Stimulated activated CD8-positive, alpha-beta memory T cell treated with anti-CD3 and anti-CD28 coated beads, Interleukin-4, amount 100 ng/mL, for 1 hour (primary cell): ENCODE measurements around the gene POLDIP3.

Experiments used
- DNase-seq, 2 donors: peaks; one replicate each; pipeline ENCODE4 v3.0.0-alpha.2; 2020; ENCODE audit warnings: low read depth in 2 of 2, low spot score in 1 of 2

The POLDIP3 gene

GRCh38 chr22:42642806-42643633 is 28.3 kb upstream of the POLDIP3 start:
- DNase-seq, result no peak

DNA sequence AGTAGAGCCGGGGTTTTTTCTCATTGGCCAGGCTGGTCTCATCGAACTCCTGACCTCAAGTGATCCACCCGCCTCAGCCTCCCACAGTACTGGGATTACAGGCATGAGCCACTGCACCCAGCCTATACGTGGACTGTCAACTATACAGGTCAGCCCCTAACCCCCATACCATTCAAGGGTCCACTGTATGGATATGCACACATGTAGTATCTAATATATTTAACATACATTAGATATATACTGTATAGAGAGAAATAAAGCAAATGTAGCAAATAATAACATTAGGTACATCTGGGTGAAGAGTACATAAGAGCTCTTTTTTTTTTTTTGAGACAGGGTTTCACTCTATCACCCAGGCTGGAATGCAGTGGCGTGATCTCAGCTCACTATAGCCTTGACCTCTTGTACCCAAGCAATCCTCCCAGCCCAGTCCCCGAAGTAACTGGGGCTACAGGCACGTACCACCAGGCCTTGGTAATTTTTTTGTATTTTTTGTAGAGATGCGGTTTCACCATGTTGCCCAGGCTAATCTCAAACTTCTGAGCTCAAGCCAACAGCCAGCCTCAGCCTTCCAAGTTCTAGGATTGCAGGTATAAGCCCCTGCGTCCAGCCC is 27.2 kb upstream of the POLDIP3 start:
- DNase-seq, result no peak

DNA sequence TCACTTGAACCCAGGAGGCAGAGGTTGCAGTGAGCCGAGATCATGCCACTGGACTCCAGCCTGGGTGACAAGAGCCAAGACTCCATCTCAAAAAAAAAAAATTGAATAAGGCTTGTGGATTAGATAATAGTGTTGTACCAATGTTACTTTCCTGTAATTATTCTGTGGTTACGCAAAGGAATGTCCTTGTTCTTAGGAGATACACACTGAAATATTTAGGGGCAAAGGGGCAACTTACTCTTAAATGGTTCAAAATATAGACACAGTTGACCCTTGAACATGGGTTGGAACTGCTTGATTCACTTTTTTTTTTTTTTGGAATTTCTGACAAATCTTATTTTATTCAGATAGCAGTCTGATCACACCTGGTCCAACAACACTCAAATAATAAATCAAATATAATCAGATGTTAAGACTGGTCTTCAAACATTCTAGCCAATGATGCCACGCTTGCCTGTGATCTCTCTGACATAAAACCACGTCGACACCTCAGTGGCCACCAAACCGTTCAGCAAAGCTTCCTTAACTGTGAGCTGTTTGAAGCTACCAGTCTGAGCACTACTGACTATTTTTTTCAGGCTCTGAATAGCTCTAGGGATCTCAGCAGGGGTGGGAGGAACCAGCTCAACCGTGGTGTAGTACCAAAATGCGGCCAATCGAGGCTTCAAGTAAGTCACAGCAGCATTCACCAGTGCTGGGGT is 25.0 kb upstream of the POLDIP3 start:
- DNase-seq, result no peak

- DNase-seq, result no peak
These were observed 22.9 kb upstream of the POLDIP3 start for GRCh38 chr22:42637555-42637954.

DNA sequence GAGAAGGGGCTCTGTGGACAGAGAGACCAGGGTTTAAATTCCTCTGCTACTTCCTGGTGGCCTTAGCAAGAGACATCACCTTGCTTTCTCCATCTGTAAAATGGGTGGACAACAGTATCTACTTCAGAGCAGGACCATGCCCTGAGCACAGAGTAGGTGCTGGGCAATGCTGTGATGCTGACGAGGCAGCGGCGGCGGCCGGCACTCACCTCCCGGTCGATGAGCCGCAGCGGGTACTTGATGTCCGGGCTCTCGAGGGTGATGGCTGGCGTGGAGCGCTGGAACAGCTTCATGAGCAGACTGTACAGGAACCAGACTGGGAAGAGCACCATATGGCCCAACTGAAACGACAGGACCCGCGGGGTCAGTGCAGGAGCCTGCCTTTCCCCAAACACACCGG is 21.8 kb upstream of the POLDIP3 start:
- no peak for DNase-seq

- DNase-seq, result no peak
These were observed 20.8 kb upstream of the POLDIP3 start for GRCh38 chr22:42635531-42635930.

GRCh38 chr22:42633013-42633412 is 18.3 kb upstream of the POLDIP3 start:
- no peak for DNase-seq

GRCh38 chr22:42632096-42632495 is 17.4 kb upstream of the POLDIP3 start:
- DNase-seq, result no peak

- no peak for DNase-seq
These were observed 16.4 kb upstream of the POLDIP3 start for GRCh38 chr22:42630901-42631602.

GRCh38 chr22:42630211-42630610 is 15.5 kb upstream of the POLDIP3 start:
- DNase-seq, result no peak

GRCh38 chr22:42627981-42628380 is 13.3 kb upstream of the POLDIP3 start:
- no peak for DNase-seq

GRCh38 chr22:42626951-42627625 is 12.4 kb upstream of the POLDIP3 start:
- DNase-seq, result no peak

DNA sequence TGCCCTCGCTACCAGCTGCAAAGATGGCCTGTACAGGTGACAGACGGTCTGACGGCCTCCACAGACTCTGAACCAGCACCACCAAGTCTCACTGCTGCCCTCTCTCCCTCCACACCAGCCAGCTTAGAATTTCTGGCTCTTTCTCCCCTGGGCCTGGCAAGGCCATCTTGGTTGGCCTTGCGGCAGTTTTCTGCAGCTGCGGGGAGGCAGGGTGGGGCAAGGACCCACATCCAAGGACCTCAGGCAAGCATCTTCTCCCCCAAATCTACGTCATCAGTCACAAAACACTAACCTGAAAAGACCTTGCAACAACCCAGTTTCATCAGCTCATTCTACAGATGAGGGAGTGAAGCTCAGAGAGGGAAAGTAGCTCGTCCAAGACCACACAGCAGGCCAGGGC is 11.7 kb upstream of the POLDIP3 start:
- DNase-seq, result no peak

DNA sequence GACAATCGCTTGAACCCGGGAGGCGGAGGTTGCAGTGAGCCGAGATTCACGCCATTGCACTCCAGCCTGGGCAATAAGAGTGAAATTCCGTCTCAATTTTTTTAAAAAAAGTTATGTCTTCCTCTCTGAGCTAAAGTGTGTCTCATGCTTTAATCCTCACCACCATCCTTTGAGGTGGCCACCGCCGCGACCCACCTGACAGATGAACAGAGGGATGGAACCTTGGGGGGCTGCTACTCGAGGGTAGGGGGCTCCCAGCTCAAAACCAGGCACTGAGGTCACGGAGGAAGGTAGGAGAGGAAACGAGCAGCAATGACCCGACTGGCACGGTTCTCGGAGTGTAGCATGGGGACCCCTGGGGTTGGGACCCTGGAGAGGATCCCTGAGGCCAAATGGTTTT is 10.7 kb upstream of the POLDIP3 start:
- DNase-seq, result no peak

- DNase-seq, result no peak
These were observed 9.9 kb upstream of the POLDIP3 start for GRCh38 chr22:42624551-42625106.

DNA sequence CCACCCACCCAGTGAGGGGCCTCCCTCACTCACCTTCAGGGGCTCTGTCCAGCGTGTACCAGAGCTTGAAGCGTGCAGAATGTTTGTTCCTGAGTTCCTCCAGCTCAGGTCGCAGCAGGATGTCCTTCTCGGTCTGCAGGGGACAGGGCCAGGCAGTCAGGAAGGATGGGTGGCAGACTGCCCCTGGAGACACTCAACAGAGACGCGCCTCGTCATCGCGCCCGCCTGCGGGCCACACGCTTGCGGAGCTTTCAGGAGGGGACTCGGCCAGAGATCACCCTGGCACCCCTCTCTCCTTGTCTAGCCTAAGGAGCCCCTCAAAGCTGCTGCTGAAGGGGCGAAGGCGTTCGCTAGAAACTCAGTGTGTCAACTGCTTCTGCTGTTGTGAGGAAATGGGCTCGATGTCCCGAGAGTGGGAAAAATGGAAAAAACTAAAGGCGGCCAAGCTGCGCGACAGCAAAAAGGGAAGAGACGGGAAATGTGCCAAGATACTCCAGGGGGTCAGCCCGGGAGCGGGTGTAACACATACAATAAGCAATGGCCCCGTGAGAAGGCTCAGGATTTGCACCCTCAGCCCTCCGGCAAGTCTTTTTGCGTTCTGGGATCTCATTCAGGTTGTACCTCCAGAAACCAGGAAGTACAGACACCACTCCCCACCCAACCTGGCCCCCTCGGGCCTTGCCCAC is 9.2 kb upstream of the POLDIP3 start:
- no peak for DNase-seq

GRCh38 chr22:42623301-42623751 is 8.6 kb upstream of the POLDIP3 start:
- DNase-seq, result no peak

DNA sequence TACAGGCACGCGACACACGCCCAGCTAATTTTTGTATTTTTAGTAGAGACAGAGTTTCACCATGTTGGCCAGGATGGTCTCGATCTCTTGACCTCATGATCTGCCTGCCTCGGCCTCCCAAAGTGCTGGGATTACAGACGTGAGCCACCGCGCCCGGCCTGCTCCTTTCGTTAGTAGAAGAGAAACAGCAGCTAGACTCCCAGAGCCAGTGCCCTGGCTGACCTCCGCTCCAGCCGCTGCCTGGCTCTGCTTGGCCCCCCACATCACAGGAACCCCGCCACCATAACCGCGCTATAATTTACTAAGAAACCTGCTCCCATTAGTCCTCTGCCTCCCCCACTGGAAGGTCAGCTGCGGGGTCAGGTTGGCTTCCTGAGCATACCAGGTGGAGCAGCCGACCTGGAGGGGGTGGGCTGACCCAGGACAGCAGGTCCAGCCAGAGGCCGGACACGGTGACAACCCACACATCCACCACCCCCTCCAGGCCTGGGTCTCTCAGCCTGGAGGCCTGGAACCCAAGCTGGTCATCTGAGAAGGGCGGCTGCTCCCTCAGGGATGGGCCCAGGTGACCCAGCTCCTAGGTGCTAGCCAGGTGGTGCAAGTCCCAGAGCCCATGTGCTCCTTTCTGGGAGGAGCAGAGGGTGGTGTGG is 7.5 kb upstream of the POLDIP3 start:
- no peak for DNase-seq

DNA sequence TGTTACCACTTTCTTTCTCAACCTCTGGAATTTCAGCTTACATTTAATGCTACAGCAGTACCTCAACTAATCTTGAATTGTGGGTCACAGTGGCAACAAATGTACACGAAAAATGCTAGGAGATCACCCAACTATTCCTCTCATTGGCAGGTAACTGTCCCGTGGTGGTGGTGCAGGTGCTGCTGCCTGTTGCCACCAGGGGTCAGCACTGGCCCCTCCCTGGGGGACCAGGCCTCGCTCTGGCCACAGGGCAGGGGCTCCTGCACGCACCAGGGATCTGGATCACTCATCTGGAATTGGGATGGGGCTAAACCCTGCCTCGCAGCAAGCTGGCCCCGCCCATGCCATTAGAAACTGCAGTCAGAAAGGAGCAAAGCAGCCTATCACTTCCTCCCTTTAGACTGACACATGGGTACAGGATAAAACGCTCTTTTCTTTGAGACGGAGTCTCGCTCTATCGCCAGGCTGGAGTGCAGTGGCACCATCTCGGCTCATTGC is 6.9 kb upstream of the POLDIP3 start:
- peak in 1 of 2 donors; percentile 21 for DNase-seq
